HEK293T (cell line): Measurements from ENCODE around the gene BMP2K.

ENCODE experiments used
- CTCF ChIA-PET: fragments of 350-600 bp; formaldehyde crosslinking; extraction: SDS; loops from one replicate; lab custom pipeline; 2021; ENCODE audit warnings: antibody characterized with exemption, inconsistent platforms; lab: Yijun Ruan, JAX
- POLR2A ChIA-PET: fragments of 350-600 bp; formaldehyde crosslinking; extraction: SDS; loops from one replicate; lab custom pipeline; 2020; ENCODE audit warnings: antibody characterized with exemption, inconsistent platforms; lab: Yijun Ruan, JAX
- DNase-seq: peaks from one replicate; pipeline ENCODE4 v3.0.0; 2012; ENCODE audit warnings: mixed read lengths; ENCODE audit errors: extremely low spot score
- ARNT ChIP-seq: fragments of 450-650 bp; IDR thresholded peaks from 2 replicates; pipeline ENCODE4 v1.6.1; 2017; ENCODE audit warnings: mild to moderate bottlenecking
- BHLHE40 ChIP-seq: fragments of 450-650 bp; IDR thresholded peaks from 2 replicates; pipeline ENCODE4 v1.6.1; 2016; ENCODE audit warnings: mild to moderate bottlenecking, moderate library complexity, borderline replicate concordance
- CTBP1 ChIP-seq: fragments of 450-650 bp; IDR thresholded peaks from 2 replicates; pipeline ENCODE4 v1.6.1; 2016; ENCODE audit warnings: borderline replicate concordance
- ELF4 ChIP-seq: fragments of 450-650 bp; IDR thresholded peaks from 2 replicates; pipeline ENCODE4 v1.6.1; 2017; ENCODE audit warnings: antibody characterized with exemption
- FOXA1 ChIP-seq: fragments of 450-650 bp; IDR thresholded peaks from 2 replicates; pipeline ENCODE4 v1.6.1; 2016; ENCODE audit warnings: mild to moderate bottlenecking
- FOXK2 ChIP-seq: fragments of 450-650 bp; IDR thresholded peaks from 2 replicates; pipeline ENCODE4 v1.6.1; 2016; ENCODE audit warnings: mild to moderate bottlenecking
- FOXM1 ChIP-seq: fragments of 450-650 bp; IDR thresholded peaks from 2 replicates; pipeline ENCODE4 v1.6.1; 2017; ENCODE audit warnings: mild to moderate bottlenecking, borderline replicate concordance
- HDGF ChIP-seq: fragments of 450-650 bp; IDR thresholded peaks from 2 replicates; pipeline ENCODE4 v1.6.1; 2017; ENCODE audit warnings: antibody characterized with exemption, borderline replicate concordance
- L3MBTL2 ChIP-seq: fragments of 450-650 bp; conservative IDR thresholded peaks from 2 replicates; pipeline ENCODE4 v1.6.1; 2016; ENCODE audit warnings: mild to moderate bottlenecking
- LEF1 ChIP-seq: fragments of 450-650 bp; IDR thresholded peaks from 2 replicates; pipeline ENCODE4 v1.6.1; 2017; ENCODE audit warnings: mild to moderate bottlenecking, borderline replicate concordance
- NFRKB ChIP-seq: fragments of 450-650 bp; IDR thresholded peaks from 2 replicates; pipeline ENCODE4 v1.6.1; 2016; ENCODE audit warnings: mild to moderate bottlenecking, moderate library complexity
- PKNOX1 ChIP-seq: fragments of 450-650 bp; IDR thresholded peaks from 2 replicates; pipeline ENCODE4 v1.6.1; 2016
- SP1 ChIP-seq: fragments of 450-650 bp; IDR thresholded peaks from 2 replicates; pipeline ENCODE4 v1.6.1; 2017
- SUZ12 ChIP-seq: fragments of 450-650 bp; IDR thresholded peaks from 2 replicates; pipeline ENCODE4 v1.6.1; 2016; ENCODE audit warnings: mild to moderate bottlenecking
- TARDBP ChIP-seq: fragments of 450-650 bp; IDR thresholded peaks from 2 replicates; pipeline ENCODE4 v1.6.1; 2016
- ZNF384 ChIP-seq: fragments of 450-650 bp; IDR thresholded peaks from 2 replicates; pipeline ENCODE4 v1.6.1; 2016

Gene BMP2K

GRCh38 chr4:78885598-78885997 lies 109.4 kb downstream of the BMP2K start:
- ChIA-PET CTCF (no interaction called here), POLR2A (no interaction called here)
- no peak for TF ChIP-seq BHLHE40
- no peak for TF ChIP-seq PKNOX1
- TF ChIP-seq SUZ12: no peak
- TF ChIP-seq ELF4: no peak
- no peak for TF ChIP-seq SP1
- TF ChIP-seq FOXM1: no peak
- TF ChIP-seq FOXK2: no peak
- no peak for TF ChIP-seq CTBP1
- DNase-seq: no peak

DNA sequence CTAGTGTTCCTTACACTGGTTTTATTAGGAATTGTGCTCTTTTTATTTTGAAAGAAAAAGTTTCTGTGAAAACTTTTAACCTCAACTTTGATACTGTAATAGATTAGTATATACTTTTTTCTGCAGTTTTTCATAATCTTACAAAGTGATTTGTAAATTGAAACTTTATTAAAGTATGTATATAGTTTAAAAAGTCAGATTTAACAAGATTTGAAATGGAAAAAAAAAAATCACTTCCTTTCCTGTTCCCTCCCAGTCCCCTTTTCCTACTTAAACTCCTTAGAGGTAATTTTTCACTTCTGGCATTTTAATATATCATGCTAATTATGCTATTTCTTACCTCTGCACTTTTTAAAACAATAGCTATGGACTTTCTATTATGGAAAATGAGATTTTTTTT lies 113.8 kb downstream of the BMP2K start:
- POLR2A ChIA-PET: no interaction called here
- CTCF ChIA-PET: no interaction called here
- TF ChIP-seq FOXA1 (no peak), CTBP1 (no peak), SP1 (no peak), FOXK2 (no peak), BHLHE40 (no peak), TARDBP (no peak), HDGF (no peak), ARNT (no peak), L3MBTL2 (no peak), LEF1 (no peak), ELF4 (no peak), FOXM1 (no peak), PKNOX1 (no peak), SUZ12 (no peak), NFRKB (no peak), ZNF384 (no peak)
- no peak for DNase-seq

DNA sequence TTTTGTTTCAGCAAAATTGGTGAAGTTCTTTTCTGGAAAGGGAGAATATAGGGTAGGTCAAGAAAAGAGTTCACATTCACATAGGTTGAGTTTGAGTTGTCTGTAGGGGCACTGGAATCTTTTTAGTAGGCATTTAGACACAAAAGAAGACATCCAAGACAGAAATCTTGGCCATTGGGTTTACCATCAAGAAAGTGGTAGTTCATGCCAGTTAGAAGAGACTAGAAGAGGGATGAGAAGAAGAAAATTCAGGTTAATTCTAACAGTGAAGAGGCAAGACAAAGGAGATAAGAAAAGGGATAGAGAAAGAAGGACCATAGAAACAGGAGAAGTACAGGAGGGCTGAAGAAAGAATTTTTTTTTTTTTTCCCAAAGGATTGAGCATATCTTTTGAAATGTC lies 123.2 kb downstream of the BMP2K start:
- no peak for DNase-seq
- CTCF ChIA-PET: no interaction called here
- POLR2A ChIA-PET: no interaction called here
- TF ChIP-seq SUZ12 (no peak), BHLHE40 (no peak), FOXM1 (no peak), CTBP1 (no peak), L3MBTL2 (no peak), TARDBP (no peak), SP1 (no peak), ARNT (no peak), HDGF (no peak), ZNF384 (no peak)

DNA sequence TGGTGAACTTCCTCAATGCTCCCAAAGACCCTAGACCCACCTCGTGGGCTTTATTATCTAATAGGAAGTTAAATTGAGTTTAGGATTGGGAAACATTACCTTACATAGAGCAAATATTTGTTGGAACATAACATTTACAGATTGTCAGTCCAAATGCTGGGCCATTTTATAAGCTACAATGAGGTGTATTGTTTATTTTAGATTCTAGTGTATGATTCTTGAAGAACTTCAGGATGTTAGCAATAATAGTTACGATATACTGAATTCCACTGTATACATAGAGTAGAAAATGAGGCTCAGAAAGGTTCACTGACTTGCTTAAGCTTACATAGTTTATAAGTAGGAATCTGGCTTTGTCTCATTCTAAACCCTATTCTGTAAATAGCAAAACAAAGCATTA lies 125.7 kb downstream of the BMP2K start:
- no peak for TF ChIP-seq HDGF
- no peak for TF ChIP-seq L3MBTL2
- no peak for TF ChIP-seq NFRKB
- TF ChIP-seq LEF1: no peak
- TF ChIP-seq ELF4: no peak
- no peak for TF ChIP-seq FOXK2
- no peak for TF ChIP-seq CTBP1
- TF ChIP-seq SUZ12: no peak
- no peak for TF ChIP-seq FOXA1
- no peak for TF ChIP-seq ZNF384
- no peak for TF ChIP-seq ARNT
- no peak for TF ChIP-seq PKNOX1
- TF ChIP-seq FOXM1: no peak
- no peak for TF ChIP-seq BHLHE40
- TF ChIP-seq TARDBP: no peak
- no peak for TF ChIP-seq SP1
- DNase-seq: no peak
- POLR2A ChIA-PET: no interaction called here
- CTCF ChIA-PET: no interaction called here

DNA sequence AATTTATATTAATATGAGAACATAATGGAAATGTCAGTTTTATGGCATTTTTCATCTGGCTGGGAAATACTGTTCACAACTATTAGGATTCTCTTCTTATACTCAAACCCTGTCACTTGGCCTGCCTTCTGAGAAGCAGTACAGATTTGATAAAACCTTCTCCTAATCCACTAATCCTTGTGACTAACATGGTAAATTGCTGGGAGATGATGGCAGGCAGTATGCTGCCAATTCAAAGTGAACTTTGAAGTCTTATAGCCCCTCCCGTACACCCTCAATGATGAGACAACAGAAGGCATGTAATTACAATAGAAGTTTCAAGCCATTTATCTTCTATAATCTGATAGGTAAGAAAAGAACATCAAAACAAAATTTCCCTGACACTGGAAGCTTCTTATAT lies 126.1 kb downstream of the BMP2K start:
- CTCF ChIA-PET: no interaction called here
- no peak for DNase-seq
- TF ChIP-seq SUZ12: no peak
- no peak for TF ChIP-seq FOXA1
- TF ChIP-seq SP1: no peak
- TF ChIP-seq FOXM1: no peak
- TF ChIP-seq HDGF: no peak
- no peak for TF ChIP-seq LEF1
- no peak for TF ChIP-seq ZNF384
- TF ChIP-seq L3MBTL2: no peak
- TF ChIP-seq ELF4: no peak
- no peak for TF ChIP-seq TARDBP
- TF ChIP-seq NFRKB: no peak
- no peak for TF ChIP-seq ARNT
- no peak for TF ChIP-seq BHLHE40
- no peak for TF ChIP-seq CTBP1
- no peak for TF ChIP-seq FOXK2
- TF ChIP-seq PKNOX1: no peak
- POLR2A ChIA-PET: no interaction called here

GRCh38 chr4:78904143-78904542 lies 128.0 kb downstream of the BMP2K start:
- TF ChIP-seq FOXA1: no peak
- no peak for TF ChIP-seq NFRKB
- no peak for TF ChIP-seq LEF1
- TF ChIP-seq ELF4: no peak
- TF ChIP-seq L3MBTL2: no peak
- TF ChIP-seq SUZ12: no peak
- TF ChIP-seq ZNF384: no peak
- no peak for TF ChIP-seq SP1
- no peak for TF ChIP-seq HDGF
- no peak for TF ChIP-seq ARNT
- no peak for TF ChIP-seq FOXM1
- TF ChIP-seq FOXK2: no peak
- TF ChIP-seq CTBP1: no peak
- no peak for TF ChIP-seq TARDBP
- TF ChIP-seq PKNOX1: no peak
- CTCF ChIA-PET: no interaction called here
- DNase-seq: no peak
- POLR2A ChIA-PET: no interaction called here
